Mucosa of gallbladder (tissue), 1 donor: ENCODE results near the gene KAT2B. TPM values are rescaled to one million over a fixed set of nuclear protein-coding genes. Genes with fewer than 3 reads are reported as not detected.
"Not testable (repeated sequence)": the region's sequence is repeated elsewhere in the genome, so short reads cannot be mapped to it uniquely, and the experiment has no call there.

ENCODE experiments used
- DNase-seq: peaks from one replicate; pipeline ENCODE4 v3.0.0-alpha.2; 2020; ENCODE audit warnings: low spot score
- total RNA-seq: library from RNA; stranded (reverse); gene quantifications from one replicate; pipeline ENCODE4 v1.2.1, GENCODE V29; 2021
- donor health status: DM: no; HTN: no; CAD: no.

The KAT2B gene
- total RNA-seq: 16.8 TPM

GRCh38 chr3:20039765-20040547 lies at the start of gene KAT2B:
TSS of gene KAT2B (plus strand) at chr3:20040446. CDS start at chr3:20040478, 32 bp downstream.
- DNase-seq: peak; percentile 72

DNA sequence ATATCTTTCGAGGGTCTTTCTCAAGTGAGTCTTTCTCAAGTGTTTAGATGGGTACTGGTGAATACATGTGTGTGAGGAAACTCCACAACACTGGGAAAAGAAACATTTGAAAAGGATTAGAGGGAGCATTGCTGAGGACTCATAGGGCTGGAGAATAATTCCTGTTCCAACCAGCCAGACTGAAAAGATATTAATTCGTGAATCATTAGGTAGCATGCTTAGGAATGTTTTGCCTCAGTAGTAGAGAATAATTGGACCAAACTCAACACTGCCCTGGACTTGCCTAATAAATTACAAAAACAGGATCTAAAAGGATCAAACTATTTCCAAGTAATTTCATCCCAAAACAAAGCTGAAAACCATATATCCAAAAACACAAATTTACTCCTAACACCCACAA lies 45.5 kb upstream of the KAT2B start:
- DNase-seq: no peak

- DNase-seq: no peak
Measured at GRCh38 chr3:19997502-19997901, 42.7 kb upstream of the KAT2B start.

DNA sequence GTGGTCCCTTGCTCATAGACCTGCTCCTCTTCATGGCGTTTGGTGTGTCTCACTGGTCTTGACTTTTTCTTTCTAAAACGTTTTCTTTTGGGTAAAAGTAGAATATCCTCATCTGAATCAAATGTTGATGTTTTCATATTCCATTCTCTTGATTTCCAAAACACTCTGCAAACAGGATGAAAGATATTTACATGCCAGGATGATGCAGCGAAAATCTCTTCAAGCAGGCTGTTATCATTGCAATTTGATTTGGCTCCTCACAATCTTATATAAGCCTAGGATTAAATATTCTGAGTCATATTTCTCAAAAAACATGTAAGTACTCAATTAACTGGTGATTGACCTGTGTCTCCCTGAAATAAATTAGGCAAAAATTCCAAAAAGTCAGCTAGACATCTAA lies 38.3 kb upstream of the KAT2B start:
- DNase-seq: no peak

GRCh38 chr3:20007960-20008359 lies 32.3 kb upstream of the KAT2B start:
- no peak for DNase-seq

DNA sequence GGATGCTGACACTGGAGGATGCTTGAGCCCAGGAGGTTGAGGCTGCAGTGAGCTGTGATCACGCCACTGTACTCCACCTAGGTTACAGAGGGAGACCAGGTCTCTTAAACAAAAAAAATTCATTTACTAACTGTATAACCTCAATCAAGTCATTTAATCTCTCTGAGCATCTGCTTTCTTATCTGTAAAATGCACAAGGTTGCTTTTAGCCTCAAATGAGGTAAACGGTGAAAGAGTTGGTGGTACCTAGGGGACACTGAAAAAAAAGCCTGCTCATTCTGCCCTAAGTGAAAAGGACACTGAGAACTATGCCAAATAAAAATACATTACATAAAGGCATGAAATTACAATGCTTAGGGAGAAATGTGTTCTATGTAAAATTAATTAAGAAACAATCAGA lies 31.6 kb upstream of the KAT2B start:
- DNase-seq: no peak

DNA sequence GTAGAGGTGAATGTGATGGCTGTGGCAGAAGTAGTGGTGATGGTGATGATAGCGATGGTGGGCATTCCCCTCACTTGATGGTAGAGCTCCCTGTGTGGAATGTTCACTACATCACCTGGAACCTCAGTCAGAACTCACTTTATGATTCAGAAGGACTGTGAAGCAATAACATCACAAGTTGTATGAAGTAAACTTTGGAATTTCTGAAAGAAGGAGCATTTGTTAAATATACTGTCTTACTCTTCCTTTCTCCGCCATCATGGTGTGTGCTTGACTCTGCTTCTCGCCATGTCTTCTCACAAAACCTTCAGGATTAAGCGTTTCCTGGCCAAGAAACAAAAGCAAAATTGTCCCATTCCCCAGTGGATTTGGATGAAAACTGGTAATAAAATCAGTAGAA lies 28.1 kb upstream of the KAT2B start, which contains the start of gene PP2D1:
Gene PP2D1 (minus strand): TSS at position 101 of the 400 bp plus-strand sequence. CDS start 192 bp downstream, outside the sequence.
- DNase-seq: no peak

DNA sequence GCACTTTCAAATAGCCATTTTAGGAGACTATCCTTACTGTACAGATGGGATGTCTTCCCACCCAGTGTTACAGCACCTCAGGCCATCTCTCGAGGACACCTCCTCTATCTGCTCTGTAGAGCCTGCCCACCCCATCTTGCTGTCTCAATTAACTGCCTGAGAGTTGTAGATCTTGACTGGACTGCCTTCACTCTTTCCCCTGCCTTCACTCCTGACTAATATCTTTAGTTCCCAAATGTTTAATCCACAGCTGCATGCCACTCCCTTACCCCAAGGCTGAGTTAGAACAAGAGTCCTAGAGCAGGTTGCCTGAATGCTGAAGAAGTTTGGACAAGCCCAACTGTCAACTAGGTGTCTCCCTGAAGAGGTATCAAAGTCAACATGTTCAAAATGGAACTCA lies 26.9 kb upstream of the KAT2B start:
- DNase-seq: no peak

DNA sequence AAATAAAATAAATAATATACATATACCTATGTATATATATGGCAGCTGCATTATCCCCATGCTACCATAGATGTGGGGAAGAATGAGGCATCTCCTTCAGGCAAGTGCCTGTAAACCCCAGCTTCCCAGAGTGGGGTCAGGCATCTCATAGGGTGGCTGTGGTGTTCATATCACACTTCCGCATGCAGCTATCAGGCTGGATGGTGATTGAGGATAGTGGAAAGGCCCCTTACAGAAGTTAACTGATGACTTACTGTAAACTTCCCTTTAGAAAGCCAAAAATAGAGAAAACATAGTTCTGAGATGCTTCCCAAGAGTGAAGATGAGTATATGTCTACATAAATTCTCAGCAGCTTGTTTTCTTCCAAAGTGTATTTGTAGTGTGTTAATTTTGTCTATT lies 24.7 kb upstream of the KAT2B start:
- no peak for DNase-seq

DNA sequence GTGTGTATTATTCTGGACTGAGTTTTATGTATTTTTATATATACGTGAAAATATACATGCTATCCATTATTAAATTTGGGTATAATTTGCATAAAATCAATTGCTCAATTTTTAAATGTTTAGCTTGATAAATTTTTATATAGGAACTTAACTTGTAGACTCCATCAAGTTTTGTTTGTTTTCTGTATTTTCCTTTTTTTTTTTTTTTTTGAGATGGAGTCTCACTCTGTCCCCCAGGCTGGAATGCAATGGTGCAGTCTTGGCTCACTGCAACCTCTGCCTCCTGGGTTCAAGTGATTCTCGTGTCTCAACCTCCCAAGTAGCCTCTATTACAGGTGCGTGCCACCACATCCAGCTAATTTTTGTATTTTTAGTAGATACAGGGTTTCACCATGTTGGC lies 24.2 kb upstream of the KAT2B start:
- not testable (repeated sequence) for DNase-seq

- no peak for DNase-seq
Measured at GRCh38 chr3:20022954-20023622, 17.2 kb upstream of the KAT2B start.

- peak; percentile 26 for DNase-seq
Measured at GRCh38 chr3:20023623-20024405, 16.4 kb upstream of the KAT2B start.

DNA sequence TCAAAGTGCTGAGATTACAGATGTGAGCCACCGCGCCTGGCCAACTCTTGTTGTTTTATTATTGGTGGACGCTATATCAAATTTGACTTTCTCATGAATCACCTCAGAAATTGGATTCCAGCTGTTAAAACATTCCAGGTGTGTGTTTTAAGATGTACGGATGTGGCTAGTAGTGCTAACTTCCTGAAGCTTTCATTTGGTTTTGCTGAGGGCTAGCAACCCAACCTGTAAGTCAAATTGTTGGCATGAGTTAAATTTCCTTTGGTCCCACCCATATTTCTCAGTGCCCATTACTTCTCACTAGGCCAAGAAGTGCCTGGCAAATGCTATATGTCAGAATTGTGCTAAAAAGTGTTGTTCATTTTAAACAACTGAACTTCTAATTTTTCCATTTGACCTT lies 13.1 kb upstream of the KAT2B start:
- no peak for DNase-seq

GRCh38 chr3:20028905-20029331 lies 11.3 kb upstream of the KAT2B start:
- no peak for DNase-seq

DNA sequence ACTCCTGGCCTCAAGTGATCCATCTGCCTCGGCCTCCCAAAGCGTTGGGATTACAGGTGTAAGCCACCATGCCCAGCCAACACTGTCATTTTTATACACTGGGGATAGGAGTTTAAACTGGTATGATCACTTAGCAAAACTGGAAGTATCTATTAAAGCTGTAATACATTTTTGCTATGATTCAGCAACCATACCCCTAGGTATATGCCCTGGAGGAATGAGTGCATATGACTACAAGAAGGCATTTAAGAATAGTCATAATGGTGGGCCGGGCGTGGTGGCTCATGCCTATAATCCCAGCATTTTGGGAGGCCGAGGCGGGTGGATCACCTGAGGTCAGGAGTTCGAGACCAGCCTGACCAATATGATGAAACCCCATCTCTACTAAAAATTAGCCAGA lies 8.3 kb upstream of the KAT2B start:
- not testable (repeated sequence) for DNase-seq

GRCh38 chr3:20035019-20035418 lies 5.2 kb upstream of the KAT2B start:
- no peak for DNase-seq

GRCh38 chr3:20037255-20037996 lies 2.8 kb upstream of the KAT2B start:
- DNase-seq: no peak

- no peak for DNase-seq
Measured at GRCh38 chr3:20038699-20039465, 1.4 kb upstream of the KAT2B start.

DNA sequence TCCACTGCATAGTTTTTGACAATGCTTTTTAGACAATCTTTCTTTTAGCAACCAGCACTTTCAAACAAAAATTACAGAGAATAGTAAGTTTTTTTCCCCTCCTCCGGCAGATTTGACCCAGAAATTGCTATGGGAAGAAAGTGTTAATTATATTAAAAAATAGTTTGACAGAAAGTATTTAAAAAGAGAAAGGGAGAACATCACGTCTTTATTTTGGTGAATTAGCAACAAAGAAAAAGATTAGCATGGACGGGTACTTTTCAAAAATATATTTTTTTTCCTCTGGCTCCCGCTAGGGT lies 831 bp upstream of the KAT2B start:
- DNase-seq: no peak

GRCh38 chr3:20040548-20041196 lies 426 bp downstream of the KAT2B start:
- DNase-seq: peak; percentile 69
